HCT116 (cell line): ENCODE measurements around the gene TP63. TPM values are rescaled to one million over a fixed set of nuclear protein-coding genes. Genes with fewer than 3 reads are reported as not detected.

ENCODE experiments used
- ATAC-seq: fragments of 200-7000 bp; cut with Tn5 transposase; 2 replicates; pipeline ENCODE4 v1.9.1; 2020; ENCODE audit warnings: mild to moderate bottlenecking, moderate library complexity
- BruUV-seq: library from RNA; stranded (reverse); fragments of 400-500 nt; replicated peaks from 2 replicates; lab custom pipeline; 2021; lab: Mats Ljungman, UMichigan
- CTCF ChIA-PET: fragments of 300-600 bp; sonication (Branson Sonifier 250); formaldehyde crosslinking; loops from one replicate; lab custom pipeline; 2021; ENCODE audit warnings: antibody characterized with exemption; lab: Charles Lee
- POLR2A ChIA-PET: fragments of 300-600, 350-600 bp; sonication (Branson Sonifier 250); formaldehyde crosslinking; loops from one replicate; lab custom pipeline; 2021; ENCODE audit warnings: antibody characterized with exemption; lab: Charles Lee
- RAD21 ChIA-PET, 2 experiments: fragments of 300-600 bp; sonication (Branson Sonifier 250); formaldehyde crosslinking; loops; one replicate each; lab custom pipeline; 2023; ENCODE audit warnings: low total read pairs in 2 of 2; ENCODE audit not compliant: uncharacterized antibody in 2 of 2, unreplicated experiment in 2 of 2, low non-redundant PET in 1 of 2; lab: Charles Lee
- DNase-seq: peaks from one replicate; pipeline ENCODE4 v3.0.0-alpha.2; 2010; ENCODE audit warnings: low read depth, low spot score
- H2AFZ ChIP-seq: fragments of 200-600 bp; shearing (Covaris generic), sonication (generic); 2 replicates; pipeline ENCODE4 v1.6.1; 2017; ENCODE audit warnings: low read depth, mixed run types, mixed read lengths, antibody characterized with exemption, low read length; ENCODE audit not compliant: poor library complexity, severe bottlenecking
- H3K27ac ChIP-seq: 2 replicates; pipeline ENCODE4 v1.5.1; 2012; ENCODE audit warnings: low read depth, low read length
- H3K27me3 ChIP-seq: fragments of 200-600 bp; sonication (generic); 2 replicates; pipeline ENCODE4 v1.6.1; 2016; ENCODE audit warnings: mixed run types, low read length, mixed read lengths; ENCODE audit not compliant: insufficient read depth
- H3K36me3 ChIP-seq, 2 experiments: fragments of 200-500 bp in 1 of 2; fragments of 200-600 bp in 1 of 2; sonication (Bioruptor generic) in 1 of 2; sonication (generic) in 1 of 2; 2 replicates each; pipeline versions ENCODE4 v1.5.1 to v1.6.1; 2014 to 2016; ENCODE audit warnings: low read length in 2 of 2, inconsistent platforms in 1 of 2, mixed read lengths in 1 of 2, mixed run types in 1 of 2; ENCODE audit not compliant: insufficient read depth in 2 of 2, control insufficient read depth in 1 of 2
- H3K4me1 ChIP-seq, 2 experiments: fragments of 200-600 bp in 1 of 2; sonication (generic) in 1 of 2; 2 replicates each; pipeline versions ENCODE4 v1.5.1 to v1.6.1; 2012 to 2017; ENCODE audit warnings: low read length in 2 of 2, inconsistent platforms in 1 of 2, mild to moderate bottlenecking in 1 of 2, mixed read lengths in 1 of 2, mixed run types in 1 of 2, moderate library complexity in 1 of 2; ENCODE audit not compliant: insufficient read depth in 2 of 2, control insufficient read depth in 1 of 2
- H3K4me2 ChIP-seq: fragments of 200-600 bp; sonication (generic); 2 replicates; pipeline ENCODE4 v1.6.1; 2017; ENCODE audit warnings: mixed run types, low read length, mixed read lengths
- H3K4me3 ChIP-seq, 2 experiments: fragments of 200-600 bp in 1 of 2; sonication (generic) in 1 of 2; replicated peaks in 1 of 2; 2 replicates each; pipeline ENCODE4 v1.5.1; 2011 to 2016; ENCODE audit warnings: low read length in 2 of 2, control low read depth in 1 of 2, low read depth in 1 of 2, mild to moderate bottlenecking in 1 of 2, mixed read lengths in 1 of 2, mixed run types in 1 of 2
- H3K79me2 ChIP-seq: fragments of 200-600 bp; sonication (generic); 2 replicates; pipeline ENCODE4 v1.6.1; 2017; ENCODE audit warnings: mild to moderate bottlenecking, mixed run types, low read length, moderate library complexity, mixed read lengths; ENCODE audit not compliant: insufficient read depth
- H3K9ac ChIP-seq: fragments of 200-600 bp; sonication (generic); 2 replicates; pipeline ENCODE4 v1.6.1; 2016; ENCODE audit warnings: low read length, mixed read lengths
- H3K9me2 ChIP-seq: fragments of 200-600 bp; sonication (generic), shearing (Covaris generic); 2 replicates; pipeline ENCODE4 v1.6.1; 2017; ENCODE audit warnings: mixed run types, mild to moderate bottlenecking, moderate library complexity; ENCODE audit not compliant: insufficient read depth
- H3K9me3 ChIP-seq, 2 experiments: fragments of 200-500 bp in 1 of 2; fragments of 200-600 bp in 1 of 2; sonication (Bioruptor generic) in 1 of 2; sonication (generic) in 1 of 2; 2 replicates each; pipeline ENCODE4 v1.6.1; 2014 to 2017; ENCODE audit warnings: low read length in 2 of 2, mixed read lengths in 2 of 2, inconsistent platforms in 1 of 2, low read depth in 1 of 2, mild to moderate bottlenecking in 1 of 2, mixed run types in 1 of 2, moderate library complexity in 1 of 2; ENCODE audit not compliant: control insufficient read depth in 1 of 2, insufficient read depth in 1 of 2
- H4K20me1 ChIP-seq: fragments of 200-600 bp; sonication (generic), shearing (Covaris generic); 2 replicates; pipeline ENCODE4 v1.6.1; 2017; ENCODE audit warnings: mixed run types, mild to moderate bottlenecking, moderate library complexity; ENCODE audit not compliant: insufficient read depth
- CEBPB ChIP-seq: IDR thresholded peaks from 2 replicates; pipeline ENCODE4 v1.6.1; 2012; ENCODE audit warnings: low read depth
- CTCF ChIP-seq, 3 experiments: fragments of 200-600 bp in 1 of 3; sonication (generic) in 1 of 3; IDR thresholded peaks in 2 of 3; conservative IDR thresholded peaks in 1 of 3; 2 replicates each; pipeline ENCODE4 v1.5.1; 2012 to 2017; ENCODE audit warnings: low read depth in 2 of 3, low read length in 2 of 3, antibody characterized with exemption in 1 of 3, borderline replicate concordance in 1 of 3, control low read depth in 1 of 3, mild to moderate bottlenecking in 1 of 3, mixed read lengths in 1 of 3, mixed run types in 1 of 3, moderate library complexity in 1 of 3; ENCODE audit not compliant: insufficient read depth in 1 of 3
- ELF1 ChIP-seq: IDR thresholded peaks from 2 replicates; pipeline ENCODE4 v1.6.1; 2012; ENCODE audit warnings: low read depth, borderline replicate concordance
- FOSL1 ChIP-seq: IDR thresholded peaks from 2 replicates; pipeline ENCODE4 v1.6.1; 2012; ENCODE audit warnings: low read depth
- JUND ChIP-seq: IDR thresholded peaks from 2 replicates; pipeline ENCODE4 v1.6.1; 2012
- POLR2A ChIP-seq: IDR thresholded peaks from 2 replicates; pipeline ENCODE4 v1.7.0; 2011; ENCODE audit warnings: borderline replicate concordance; ENCODE audit not compliant: insufficient read depth, insufficient read length; ENCODE audit errors: extremely low read depth
- POLR2AphosphoS5 ChIP-seq: IDR thresholded peaks from 2 replicates; pipeline ENCODE4 v1.6.1; 2011; ENCODE audit warnings: mild to moderate bottlenecking, low read depth, low read length, moderate library complexity
- RAD21 ChIP-seq: IDR thresholded peaks from 2 replicates; pipeline ENCODE4 v1.6.1; 2012; ENCODE audit warnings: low read depth, mild to moderate bottlenecking
- REST ChIP-seq: IDR thresholded peaks from 2 replicates; pipeline ENCODE4 v1.6.1; 2012; ENCODE audit warnings: low read depth
- SIN3A ChIP-seq: IDR thresholded peaks from 2 replicates; pipeline ENCODE4 v1.6.1; 2012; ENCODE audit warnings: low read depth
- SRF ChIP-seq: IDR thresholded peaks from 2 replicates; pipeline ENCODE4 v1.6.1; 2012; ENCODE audit warnings: low read depth
- TCF7L2 ChIP-seq: IDR thresholded peaks from 2 replicates; pipeline ENCODE4 v1.7.0; 2011; ENCODE audit warnings: borderline replicate concordance, inconsistent platforms; ENCODE audit not compliant: insufficient read depth, insufficient read length; ENCODE audit errors: extremely low read depth
- ZBTB33 ChIP-seq: IDR thresholded peaks from 2 replicates; pipeline ENCODE4 v1.6.1; 2011; ENCODE audit warnings: mild to moderate bottlenecking, low read length, moderate library complexity; ENCODE audit not compliant: insufficient replicate concordance; ENCODE audit errors: extremely low read depth
- intact Hi-C: fragments of 100-400 bp; cut with micrococcal nuclease; formaldehyde crosslinking; loops from 2 replicates; pipeline ENCODE4 v1.10.0; 2022
- total RNA-seq: library from RNA; stranded (reverse); gene quantifications from one replicate; pipeline ENCODE4 v1.2.1, GENCODE V29; 2021; ENCODE audit not compliant: unreplicated experiment

Gene TP63
- total RNA-seq, 1 experiment from 2014 or later, result not detected

- POLR2A ChIA-PET, result no interaction called here
- TF ChIP-seq TCF7L2 (no peak), CEBPB (peak; percentile 56)
- BruUV-seq, result no TSS peak
- Histone ChIP-seq H3K27ac (no peak overlapping the region), H3K9ac (no peak overlapping the region), H3K79me2 (no peaks in the 10 kb centered on the region), H4K20me1 (no peaks in the 10 kb centered on the region), H3K4me2 (no peak overlapping the region), H3K9me2 (no peaks in the 10 kb centered on the region), H3K4me3 (no peak overlapping the region), H3K27me3 (no peaks in the 10 kb centered on the region), H3K36me3 (no peaks in the 10 kb centered on the region), H3K9me3 (no peaks in the 10 kb centered on the region), H2AFZ (no peak overlapping the region), H3K4me1 (no peaks in the 10 kb centered on the region)
- intact Hi-C loops, result no loop called here
- ATAC-seq (no peak), DNase-seq (no peak)
- RAD21 ChIA-PET, result no interaction called here
- CTCF ChIA-PET, result no interaction called here
Observed at GRCh38 chr3:189898559-189899153, 267.5 kb downstream of the TP63 start.

- Histone ChIP-seq H3K27ac (no peak overlapping the region), H4K20me1 (no peaks in the 10 kb centered on the region), H3K27me3 (no peaks in the 10 kb centered on the region), H3K9ac (no peak overlapping the region), H2AFZ (no peak overlapping the region), H3K79me2 (no peaks in the 10 kb centered on the region), H3K4me1 (no peaks in the 10 kb centered on the region), H3K4me2 (no peak overlapping the region), H3K4me3 (no peak overlapping the region), H3K9me2 (no peaks in the 10 kb centered on the region), H3K9me3 (no peaks in the 10 kb centered on the region), H3K36me3 (no peaks in the 10 kb centered on the region)
- POLR2A ChIA-PET, result no interaction called here
- ATAC-seq (no peak), DNase-seq (no peak)
- RAD21 ChIA-PET, result no interaction called here
- intact Hi-C loops, result no loop called here
- CTCF ChIA-PET, result no interaction called here
- BruUV-seq, result no TSS peak
- no peak for TF ChIP-seq FOSL1
- no peak for TF ChIP-seq REST
- no peak for TF ChIP-seq POLR2AphosphoS5
- no peak for TF ChIP-seq RAD21
- no peak for TF ChIP-seq ELF1
- no peak for TF ChIP-seq ZBTB33
- TF ChIP-seq JUND, result no peak
- TF ChIP-seq SIN3A, result no peak
- TF ChIP-seq CTCF (IDR thresholded peaks at IDR 0.05 in 2 of 3, conservative IDR thresholded peaks at IDR 0.05 in 1 of 3; ENCODE audit: borderline replicate concordance in 1 of 3, insufficient read depth in 1 of 3, low read depth in 2 of 3, low read length in 2 of 3), result no peak
- TF ChIP-seq POLR2A, result no peak
- TF ChIP-seq SRF, result no peak
Observed at GRCh38 chr3:189899186-189899585, 268.0 kb downstream of the TP63 start.
